Cardiac fibroblast (primary cell): ENCODE data around the gene ZHX3.

ENCODE experiments used
- DNase-seq, 2 donors: peaks; one replicate each; pipeline versions ENCODE4 v3.0.0 to v3.0.0-alpha.2; 2010; ENCODE audit warnings: low read depth in 2 of 2
- H3K4me3 ChIP-seq, 2 donors: replicated peaks in 1 of 2; 1 replicate in 1 of 2; 2 replicates in 1 of 2; pipeline ENCODE4 v1.5.1; 2011; ENCODE audit warnings: low read depth in 2 of 2, low read length in 2 of 2, mild to moderate bottlenecking in 2 of 2, moderate library complexity in 1 of 2
- TF ChIP-seq, protein P1 (sequence below): IDR thresholded peaks from one replicate; pipeline ENCODE4 v1.5.1; 2011; ENCODE audit warnings: low read depth, mild to moderate bottlenecking, low read length, inconsistent platforms

The ZHX3 gene

DNA sequence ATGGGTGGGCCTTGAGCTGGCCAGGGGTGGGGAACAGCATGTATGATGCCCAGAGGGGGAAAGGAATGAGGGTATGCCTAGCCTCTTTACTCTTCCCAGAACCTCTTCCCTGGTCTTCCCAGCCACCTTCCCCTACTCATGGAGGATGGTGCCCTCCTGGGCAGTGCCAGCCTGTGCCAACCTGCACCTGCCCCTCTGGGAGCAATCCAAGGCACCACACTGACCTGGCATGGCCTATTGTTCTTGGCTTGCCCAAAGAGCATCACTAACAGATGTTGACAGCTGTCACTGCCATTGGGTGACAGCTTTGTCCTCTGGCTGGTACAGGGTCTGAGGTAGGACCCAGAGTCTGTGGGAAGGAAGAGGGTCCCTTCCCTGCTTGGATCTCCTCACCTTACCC is 36.0 kb upstream of the ZHX3 start:
- TF ChIP-seq, protein P1, sequence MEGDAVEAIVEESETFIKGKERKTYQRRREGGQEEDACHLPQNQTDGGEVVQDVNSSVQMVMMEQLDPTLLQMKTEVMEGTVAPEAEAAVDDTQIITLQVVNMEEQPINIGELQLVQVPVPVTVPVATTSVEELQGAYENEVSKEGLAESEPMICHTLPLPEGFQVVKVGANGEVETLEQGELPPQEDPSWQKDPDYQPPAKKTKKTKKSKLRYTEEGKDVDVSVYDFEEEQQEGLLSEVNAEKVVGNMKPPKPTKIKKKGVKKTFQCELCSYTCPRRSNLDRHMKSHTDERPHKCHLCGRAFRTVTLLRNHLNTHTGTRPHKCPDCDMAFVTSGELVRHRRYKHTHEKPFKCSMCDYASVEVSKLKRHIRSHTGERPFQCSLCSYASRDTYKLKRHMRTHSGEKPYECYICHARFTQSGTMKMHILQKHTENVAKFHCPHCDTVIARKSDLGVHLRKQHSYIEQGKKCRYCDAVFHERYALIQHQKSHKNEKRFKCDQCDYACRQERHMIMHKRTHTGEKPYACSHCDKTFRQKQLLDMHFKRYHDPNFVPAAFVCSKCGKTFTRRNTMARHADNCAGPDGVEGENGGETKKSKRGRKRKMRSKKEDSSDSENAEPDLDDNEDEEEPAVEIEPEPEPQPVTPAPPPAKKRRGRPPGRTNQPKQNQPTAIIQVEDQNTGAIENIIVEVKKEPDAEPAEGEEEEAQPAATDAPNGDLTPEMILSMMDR, result no peak
- no peak overlapping the region for H3K4me3 ChIP-seq
- DNase-seq, result no peak

DNA sequence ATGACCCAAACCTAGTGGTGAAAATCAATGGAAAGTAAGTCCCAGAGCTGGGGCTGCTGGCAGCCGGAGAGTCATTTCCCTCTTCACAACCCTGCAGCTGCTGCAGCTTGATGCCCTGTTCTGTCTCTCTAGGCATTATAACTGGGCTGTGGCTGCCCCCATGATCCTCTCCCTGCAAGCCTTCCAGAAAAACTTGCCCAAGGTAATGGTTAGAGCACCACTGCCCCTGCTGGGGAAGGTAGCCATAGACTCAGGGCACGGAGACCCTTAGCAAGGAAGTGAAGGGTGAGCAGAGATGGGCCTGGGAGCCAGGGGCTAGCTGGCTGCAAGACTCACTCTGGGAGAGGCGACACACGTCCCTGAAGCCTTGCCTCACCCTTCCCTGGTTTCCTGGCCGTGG is 35.1 kb upstream of the ZHX3 start:
- TF ChIP-seq, protein P1, result no peak
- DNase-seq, result no peak
- no peak overlapping the region for H3K4me3 ChIP-seq

DNA sequence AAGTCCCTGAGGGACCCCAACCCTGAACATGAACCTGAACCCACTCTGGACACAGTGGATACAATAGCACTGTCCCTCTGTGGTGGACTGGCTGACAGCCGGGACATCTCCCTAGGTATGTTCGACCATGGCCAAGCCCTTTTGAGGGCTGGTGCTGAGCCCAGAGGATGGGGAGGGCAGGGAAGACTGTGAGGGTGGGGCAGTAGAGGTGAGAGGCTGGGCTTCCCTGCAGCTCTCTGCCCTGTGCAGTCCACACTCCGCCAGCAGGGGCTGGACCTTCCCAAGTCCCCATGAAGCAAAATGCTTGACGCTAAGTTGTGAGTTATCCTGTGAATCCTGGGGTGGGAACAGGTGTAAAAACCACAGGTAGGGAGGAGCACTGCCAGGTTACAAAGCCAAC is 34.6 kb upstream of the ZHX3 start:
- TF ChIP-seq, protein P1, result peak; percentile 16
- no peak for DNase-seq

DNA sequence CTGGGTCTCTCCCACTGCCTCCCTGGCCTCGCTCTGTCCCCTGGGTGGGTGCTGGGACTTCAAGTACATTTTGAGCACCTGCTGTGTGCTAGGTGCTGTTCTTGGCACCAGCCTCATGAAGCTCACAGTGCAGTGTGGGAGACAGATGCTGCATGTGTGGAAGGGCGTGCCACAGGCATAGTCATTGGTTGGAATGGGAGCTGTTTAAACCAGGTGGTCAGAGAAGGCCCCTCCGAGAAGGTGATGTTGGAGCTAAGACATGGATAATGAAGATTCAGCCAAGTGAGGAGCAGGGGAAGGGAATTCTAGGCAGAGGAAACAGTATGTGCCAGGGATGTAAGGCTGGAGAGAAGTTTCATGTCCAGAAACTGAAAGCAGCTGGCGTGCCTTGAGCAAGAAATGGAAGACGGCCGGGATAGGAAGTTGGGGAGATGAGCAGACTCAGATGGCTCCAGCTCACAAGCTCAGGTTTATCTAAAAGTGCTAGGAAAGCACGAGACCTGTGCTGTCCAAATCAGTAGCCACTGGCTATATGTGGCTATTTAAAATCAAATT is 33.0 kb upstream of the ZHX3 start:
- TF ChIP-seq, protein P1, result no peak
- DNase-seq, result no peak

More for the DNA sequence above, 34.6 kb upstream of the ZHX3 start:
- no peak overlapping the region for H3K4me3 ChIP-seq

DNA sequence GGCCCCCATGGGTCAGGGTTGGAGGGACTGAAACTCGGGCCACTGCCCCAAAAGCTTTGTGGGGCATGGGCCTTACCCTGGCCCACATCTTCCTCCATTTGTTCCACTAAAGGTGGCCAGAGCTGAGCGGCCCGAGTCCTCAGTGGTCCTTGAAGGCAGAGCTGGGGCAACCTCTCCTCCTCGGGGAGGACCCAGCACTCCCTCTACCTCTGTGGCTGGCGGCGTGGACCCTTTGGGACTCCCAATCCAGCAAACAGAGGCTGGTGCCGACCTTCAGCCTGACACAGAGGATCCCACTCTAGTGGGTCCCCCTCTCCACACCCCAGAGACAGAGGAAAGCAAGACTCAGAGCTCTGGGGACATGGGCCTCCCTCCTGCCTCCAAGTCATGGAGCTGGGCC is 32.4 kb upstream of the ZHX3 start:
- no peak for DNase-seq
- TF ChIP-seq, protein P1, result no peak
- no peak overlapping the region for H3K4me3 ChIP-seq

More for the DNA sequence above, 33.0 kb upstream of the ZHX3 start:
- H3K4me3 ChIP-seq, result no peak overlapping the region

DNA sequence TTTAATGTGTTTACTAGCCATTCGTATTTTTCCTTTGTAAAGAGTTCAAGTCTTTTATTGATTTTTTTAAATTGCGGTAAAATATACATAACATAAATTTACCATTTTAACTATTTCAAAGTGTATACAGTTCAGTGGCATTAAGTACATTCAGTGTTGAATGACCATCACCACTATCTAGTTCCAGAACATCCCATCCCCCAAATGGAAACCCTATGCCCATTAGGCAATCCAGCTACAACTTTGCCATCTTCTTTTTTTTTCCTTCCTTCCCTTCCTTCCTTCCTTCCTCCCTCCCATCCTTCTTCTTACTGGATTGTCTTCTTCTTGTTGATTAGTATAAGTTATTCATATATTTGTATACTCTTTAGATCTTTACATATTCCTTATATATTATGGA is 31.7 kb upstream of the ZHX3 start:
- TF ChIP-seq, protein P1, result no peak
- no peak overlapping the region for H3K4me3 ChIP-seq
- DNase-seq, result no peak
